Type B pancreatic cell (in vitro differentiated cells): ENCODE data around the gene DAB2IP. TPM values are rescaled to one million over a fixed set of nuclear protein-coding genes. Genes with fewer than 3 reads are reported as not detected.

ENCODE experiments used
- DNase-seq: peaks from one replicate; pipeline ENCODE4 v3.0.0; 2021; ENCODE audit warnings: mixed read lengths; ENCODE audit not compliant: unreplicated experiment; ENCODE audit errors: extremely low spot score
- H3K27ac Mint-ChIP-seq: 2 replicates; pipeline ENCODE4 v1.8.0; 2021; ENCODE audit warnings: mild to moderate bottlenecking, mixed read lengths
- H3K27me3 Mint-ChIP-seq: 2 replicates; pipeline ENCODE4 v1.8.0; 2021; ENCODE audit warnings: mixed read lengths
- H3K36me3 Mint-ChIP-seq: 2 replicates; pipeline ENCODE4 v1.8.0; 2021; ENCODE audit warnings: mixed read lengths
- H3K4me1 Mint-ChIP-seq: one replicate; pipeline ENCODE4 v1.8.0; 2021; ENCODE audit warnings: mixed read lengths; ENCODE audit not compliant: unreplicated experiment
- H3K4me3 Mint-ChIP-seq: 2 replicates; pipeline ENCODE4 v1.8.0; 2021; ENCODE audit warnings: mild to moderate bottlenecking, mixed read lengths
- H3K9me3 Mint-ChIP-seq: 2 replicates; pipeline ENCODE4 v1.8.0; 2021; ENCODE audit warnings: mixed read lengths
- CTCF ChIP-seq: fragments of 200-600 bp; sonication (generic); conservative IDR thresholded peaks from 2 replicates; pipeline ENCODE4 v1.5.0; 2021; ENCODE audit warnings: antibody characterized with exemption, mild to moderate bottlenecking
- total RNA-seq: library from RNA; stranded (reverse); gene quantifications from 2 replicates; pipeline ENCODE4 v1.2.1, GENCODE V29; 2021; ENCODE audit warnings: low replicate concordance

DAB2IP gene
- total RNA-seq, 1 donor from 2014 or later = 57.2 TPM

- H3K36me3 Mint-ChIP-seq = no peaks in the 10 kb centered on the region
- no peaks in the 10 kb centered on the region for H3K9me3 Mint-ChIP-seq
- DNase-seq = no peak
- peaks cover 34% of the 10 kb centered on the region for H3K4me1 Mint-ChIP-seq
- no peak overlapping the region for H3K4me3 Mint-ChIP-seq
- no peaks in the 10 kb centered on the region for H3K27me3 Mint-ChIP-seq
- H3K27ac Mint-ChIP-seq = peak overlapping the region; percentile 11
- no peak for TF ChIP-seq CTCF
Observed at GRCh38 chr9:121750715-121751623, 99.5 kb downstream of the DAB2IP start.

GRCh38 chr9:121751686-121752445 lies 100.4 kb downstream of the DAB2IP start:
- no peak overlapping the region for H3K4me3 Mint-ChIP-seq
- no peaks in the 10 kb centered on the region for H3K36me3 Mint-ChIP-seq
- no peaks in the 10 kb centered on the region for H3K9me3 Mint-ChIP-seq
- no peak for DNase-seq
- TF ChIP-seq CTCF = no peak
- H3K27me3 Mint-ChIP-seq = no peaks in the 10 kb centered on the region
- peaks cover 26% of the 10 kb centered on the region for H3K4me1 Mint-ChIP-seq
- H3K27ac Mint-ChIP-seq = no peak overlapping the region

- no peaks in the 10 kb centered on the region for H3K9me3 Mint-ChIP-seq
- no peaks in the 10 kb centered on the region for H3K36me3 Mint-ChIP-seq
- H3K27ac Mint-ChIP-seq = no peak overlapping the region
- H3K4me1 Mint-ChIP-seq = peaks cover 21% of the 10 kb centered on the region
- no peak for DNase-seq
- H3K4me3 Mint-ChIP-seq = no peak overlapping the region
- TF ChIP-seq CTCF = no peak
- H3K27me3 Mint-ChIP-seq = no peaks in the 10 kb centered on the region
Observed at GRCh38 chr9:121752929-121753328, 101.5 kb downstream of the DAB2IP start.

DNA sequence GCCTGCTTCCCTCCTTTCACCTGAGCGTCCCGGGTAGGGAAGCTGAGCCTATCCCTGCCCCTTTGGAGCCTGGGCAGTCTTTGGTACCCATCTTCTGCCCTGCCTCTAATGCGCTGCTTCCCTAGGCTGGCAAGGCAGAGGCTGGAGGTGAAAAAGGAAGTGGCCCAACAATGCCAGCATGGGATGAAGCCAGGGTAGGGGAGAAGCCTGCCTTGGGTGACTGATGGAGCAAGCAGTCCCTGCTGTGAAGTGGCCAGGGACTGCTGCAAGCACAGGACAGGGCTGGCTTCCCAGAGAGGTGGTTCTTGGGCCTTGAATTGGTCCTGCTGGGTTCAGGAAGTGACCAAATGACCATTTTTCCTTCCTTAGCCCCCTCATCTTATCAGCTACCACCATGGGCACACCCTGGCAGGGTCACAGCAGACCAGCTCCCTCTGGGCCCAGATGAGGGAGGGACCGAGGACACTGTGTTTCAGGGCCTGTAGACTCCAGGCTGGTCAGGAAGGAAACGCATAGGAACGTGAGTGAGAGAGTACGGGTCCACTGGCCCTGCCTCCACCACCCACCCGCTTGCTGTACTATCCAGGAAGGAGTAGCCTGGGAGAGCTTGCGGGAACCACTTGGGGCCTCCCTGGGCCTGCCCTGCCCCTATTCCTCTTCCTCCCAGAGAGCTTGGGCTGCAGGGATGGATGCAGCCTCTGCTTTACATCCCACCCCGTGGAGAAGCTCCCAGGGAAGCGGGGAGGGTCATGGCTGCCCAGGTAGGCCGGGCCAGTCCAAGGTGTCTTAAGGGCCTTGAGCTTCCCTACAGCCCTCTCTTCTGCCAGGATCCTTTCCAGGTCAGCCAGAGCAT lies 102.6 kb downstream of the DAB2IP start:
- no peak for TF ChIP-seq CTCF
- Mint-ChIP-seq H3K36me3 (no peaks in the 10 kb centered on the region), H3K4me3 (no peak overlapping the region), H3K4me1 (peaks cover 18% of the 10 kb centered on the region), H3K9me3 (no peaks in the 10 kb centered on the region), H3K27ac (no peak overlapping the region), H3K27me3 (no peaks in the 10 kb centered on the region)
- DNase-seq = no peak

DNA sequence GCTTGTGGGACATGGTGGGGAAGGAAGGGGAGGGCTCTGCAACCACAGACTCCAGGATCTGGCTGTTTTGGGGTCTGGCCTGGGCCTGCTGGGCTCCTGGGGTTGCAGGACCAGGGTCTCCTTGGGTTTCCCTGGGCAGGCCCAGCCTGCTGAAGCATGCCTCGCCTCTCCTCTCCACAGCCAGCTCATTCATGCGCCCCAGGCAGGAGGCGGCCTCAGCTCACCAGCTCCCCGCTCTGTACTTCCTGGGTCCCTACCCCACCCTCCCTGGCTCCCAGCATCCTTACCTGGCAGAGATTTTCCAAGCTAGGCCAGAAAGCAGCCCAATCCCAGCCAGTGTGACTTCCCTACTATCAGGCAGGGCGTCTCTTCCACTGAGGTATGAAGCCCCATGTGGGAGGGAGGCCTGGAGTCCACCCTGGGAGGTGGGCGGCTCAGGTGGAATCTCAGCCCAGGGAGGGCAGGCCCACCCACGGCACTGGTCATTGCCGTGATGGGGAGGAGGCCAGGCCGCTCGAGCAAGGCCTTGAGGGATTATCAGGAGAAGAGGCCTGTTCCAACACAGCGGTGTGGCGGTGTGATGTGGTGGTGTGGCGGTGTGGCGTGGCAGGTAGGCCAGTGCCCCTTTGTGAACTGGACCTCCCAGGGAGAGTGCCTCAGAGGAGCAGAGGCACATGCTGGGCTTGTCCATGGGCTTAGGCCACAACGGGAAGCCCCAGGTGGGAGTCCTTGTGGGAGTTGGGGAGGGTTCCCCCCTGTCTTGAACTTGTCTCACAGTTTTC lies 103.4 kb downstream of the DAB2IP start:
- H3K4me1 Mint-ChIP-seq = peaks cover 13% of the 10 kb centered on the region
- no peak for DNase-seq
- peaks cover 2% of the 10 kb centered on the region for H3K36me3 Mint-ChIP-seq
- no peak overlapping the region for H3K27ac Mint-ChIP-seq
- TF ChIP-seq CTCF = no peak
- H3K4me3 Mint-ChIP-seq = no peak overlapping the region
- H3K27me3 Mint-ChIP-seq = no peaks in the 10 kb centered on the region
- H3K9me3 Mint-ChIP-seq = no peaks in the 10 kb centered on the region
